HEK293 (cell line): Measurements from ENCODE around the gene VSIG1.
A peak's percentile ranks its signal among the peaks of the same experiment; 100 is the strongest.

Source experiments
- CTCF ChIA-PET: fragments of 350-600 bp; formaldehyde crosslinking; extraction: SDS; loops from one replicate; lab custom pipeline; 2021; ENCODE audit warnings: antibody characterized with exemption; lab: Yijun Ruan, JAX
- POLR2A ChIA-PET: fragments of 300-600 bp; formaldehyde crosslinking; extraction: SDS; loops from one replicate; lab custom pipeline; 2020; ENCODE audit warnings: antibody characterized with exemption, inconsistent platforms; lab: Yijun Ruan, JAX
- H3K27ac ChIP-seq: fragments of 200-500 bp; sonication (Bioruptor generic); 2 replicates; pipeline ENCODE4 v1.5.1; 2014; ENCODE audit warnings: low read depth, low read length, control low read depth, inconsistent platforms; ENCODE audit errors: extremely low read depth
- H3K36me3 ChIP-seq, 2 experiments: fragments of 200-500 bp in 1 of 2; sonication (Bioruptor generic) in 1 of 2; 1 replicate in 1 of 2; 2 replicates in 1 of 2; pipeline ENCODE4 v1.5.1; 2014 to 2017; ENCODE audit warnings: inconsistent platforms in 2 of 2, low read length in 2 of 2; ENCODE audit not compliant: control insufficient read depth in 2 of 2, insufficient read depth in 1 of 2
- H3K4me1 ChIP-seq: fragments of 200-500 bp; sonication (Bioruptor generic); 2 replicates; pipeline ENCODE4 v1.5.1; 2014; ENCODE audit warnings: mild to moderate bottlenecking, low read length, inconsistent platforms; ENCODE audit not compliant: control insufficient read depth, insufficient read depth
- H3K4me3 ChIP-seq: 2 replicates; pipeline ENCODE4 v1.5.1; 2011; ENCODE audit warnings: low read depth, mild to moderate bottlenecking, control low read depth, low read length, moderate library complexity
- H3K9me3 ChIP-seq: fragments of 200-500 bp; sonication (Bioruptor generic); 2 replicates; pipeline ENCODE4 v1.5.1; 2014; ENCODE audit warnings: low read depth, low read length, inconsistent platforms; ENCODE audit not compliant: control insufficient read depth, insufficient read depth
- GLIS1 ChIP-seq: fragments of 450-650 bp; formaldehyde crosslinking; IDR thresholded peaks from 2 replicates; pipeline ENCODE4 v1.5.1; 2016; ENCODE audit warnings: missing biosample characterization, missing genetic modification characterization
- HOXD13 ChIP-seq: sonication (generic); formaldehyde crosslinking; IDR thresholded peaks from 2 replicates; pipeline ENCODE4 v1.8.0; 2022; ENCODE audit warnings: missing genetic modification reagents, borderline replicate concordance
- KLF8 ChIP-seq: fragments of 450-650 bp; formaldehyde crosslinking; IDR thresholded peaks from 2 replicates; pipeline ENCODE4 v1.5.1; 2016; ENCODE audit warnings: missing biosample characterization, missing genetic modification characterization
- MYNN ChIP-seq: fragments of 450-650 bp; formaldehyde crosslinking; IDR thresholded peaks from 2 replicates; pipeline ENCODE4 v1.5.1; 2016; ENCODE audit warnings: missing biosample characterization, missing genetic modification characterization, borderline replicate concordance
- PRDM10 ChIP-seq: fragments of 450-650 bp; formaldehyde crosslinking; IDR thresholded peaks from 2 replicates; pipeline ENCODE4 v1.5.1; 2016; ENCODE audit warnings: missing biosample characterization, missing genetic modification characterization
- SCRT2 ChIP-seq: fragments of 450-650 bp; formaldehyde crosslinking; IDR thresholded peaks from 2 replicates; pipeline ENCODE4 v1.5.1; 2016; ENCODE audit warnings: missing biosample characterization, missing genetic modification characterization
- SETDB1 ChIP-seq: IDR thresholded peaks from one replicate; pipeline ENCODE4 v1.6.1; 2017; ENCODE audit warnings: mild to moderate bottlenecking, low read length, moderate library complexity, mixed read lengths; ENCODE audit not compliant: insufficient read length
- SP3 ChIP-seq: fragments of 450-650 bp; formaldehyde crosslinking; IDR thresholded peaks from 2 replicates; pipeline ENCODE4 v1.5.1; 2016; ENCODE audit warnings: missing biosample characterization, missing genetic modification characterization
- TCF7L2 ChIP-seq: IDR thresholded peaks from 2 replicates; pipeline ENCODE4 v1.6.1; 2011; ENCODE audit warnings: low read depth, mild to moderate bottlenecking, inconsistent platforms, low read length, moderate library complexity, borderline replicate concordance
- TRIM28 ChIP-seq: IDR thresholded peaks from 2 replicates; pipeline ENCODE4 v1.6.1; 2011; ENCODE audit warnings: low read length, control low read depth, borderline replicate concordance
- WT1 ChIP-seq: fragments of 450-650 bp; formaldehyde crosslinking; IDR thresholded peaks from 2 replicates; pipeline ENCODE4 v1.5.1; 2016; ENCODE audit warnings: missing biosample characterization, missing genetic modification characterization
- ZBTB1 ChIP-seq: fragments of 450-650 bp; formaldehyde crosslinking; IDR thresholded peaks from 2 replicates; pipeline ENCODE4 v1.5.1; 2016; ENCODE audit warnings: missing biosample characterization, missing genetic modification characterization
- ZBTB8A ChIP-seq: fragments of 450-650 bp; formaldehyde crosslinking; IDR thresholded peaks from 2 replicates; pipeline ENCODE4 v1.5.1; 2016; ENCODE audit warnings: missing biosample characterization, missing genetic modification characterization
- ZNF114 ChIP-seq: fragments of 450-650 bp; formaldehyde crosslinking; IDR thresholded peaks from 2 replicates; pipeline ENCODE4 v1.5.0; 2017; ENCODE audit warnings: missing biosample characterization, missing genetic modification characterization
- ZNF132 ChIP-seq: fragments of 450-650 bp; formaldehyde crosslinking; IDR thresholded peaks from 2 replicates; pipeline ENCODE4 v1.5.1; 2017; ENCODE audit warnings: missing biosample characterization, missing genetic modification characterization, borderline replicate concordance
- ZNF202 ChIP-seq: fragments of 450-650 bp; formaldehyde crosslinking; IDR thresholded peaks from 2 replicates; pipeline ENCODE4 v1.5.1; 2016; ENCODE audit warnings: missing biosample characterization, missing genetic modification characterization, borderline replicate concordance
- ZNF302 ChIP-seq: fragments of 450-650 bp; formaldehyde crosslinking; IDR thresholded peaks from 2 replicates; pipeline ENCODE4 v1.5.1; 2016; ENCODE audit warnings: missing biosample characterization, missing genetic modification characterization, low read depth
- ZNF404 ChIP-seq: fragments of 450-650 bp; formaldehyde crosslinking; IDR thresholded peaks from 2 replicates; pipeline ENCODE4 v1.5.1; 2017; ENCODE audit warnings: missing biosample characterization, missing genetic modification characterization
- ZNF433 ChIP-seq: fragments of 450-650 bp; formaldehyde crosslinking; IDR thresholded peaks from 2 replicates; pipeline ENCODE4 v1.5.1; 2016; ENCODE audit warnings: missing biosample characterization, missing genetic modification characterization, low read depth
- ZNF600 ChIP-seq: fragments of 450-650 bp; formaldehyde crosslinking; IDR thresholded peaks from 2 replicates; pipeline ENCODE4 v1.5.1; 2016; ENCODE audit warnings: missing biosample characterization, missing genetic modification characterization
- ZNF654 ChIP-seq: fragments of 450-650 bp; formaldehyde crosslinking; IDR thresholded peaks from 2 replicates; pipeline ENCODE4 v1.5.1; 2016; ENCODE audit warnings: low read depth, missing biosample characterization, missing genetic modification characterization
- ZNF660 ChIP-seq: fragments of 450-650 bp; IDR thresholded peaks from 2 replicates; pipeline ENCODE4 v1.5.1; 2018; ENCODE audit warnings: missing biosample characterization, mild to moderate bottlenecking, missing genetic modification characterization
- ZNF777 ChIP-seq: fragments of 450-650 bp; formaldehyde crosslinking; IDR thresholded peaks from 2 replicates; pipeline ENCODE4 v1.5.1; 2017; ENCODE audit warnings: missing biosample characterization, missing genetic modification characterization, borderline replicate concordance
- TF ChIP-seq, protein P1 (sequence below): fragments of 450-650 bp; formaldehyde crosslinking; IDR thresholded peaks from 2 replicates; pipeline ENCODE4 v1.5.1; 2017; ENCODE audit warnings: missing biosample characterization, missing genetic modification characterization
- TF ChIP-seq, protein P2 (sequence below): fragments of 450-650 bp; formaldehyde crosslinking; IDR thresholded peaks from 2 replicates; pipeline ENCODE4 v1.5.1; 2016; ENCODE audit warnings: missing biosample characterization, missing genetic modification characterization, borderline replicate concordance

The VSIG1 gene

DNA sequence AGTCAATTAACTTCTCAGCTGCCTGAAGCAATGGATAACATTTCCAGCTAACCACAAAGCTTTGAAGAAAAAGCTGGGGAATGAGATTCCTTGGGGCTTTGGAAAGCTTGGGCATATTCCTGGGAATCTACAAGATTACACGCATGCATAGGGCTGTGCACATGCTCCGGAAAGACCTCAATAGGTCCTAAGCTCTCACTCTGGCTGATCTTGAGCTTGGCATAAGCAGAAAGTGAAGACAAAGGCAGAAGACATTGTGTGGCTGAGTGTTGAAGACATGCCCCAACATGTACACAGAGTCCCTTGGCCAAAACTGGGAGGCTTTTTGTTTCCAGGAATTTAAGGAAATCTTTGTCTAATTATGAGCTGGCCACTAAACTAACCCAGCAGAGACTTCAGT is 77.9 kb downstream of the VSIG1 start:
- Histone ChIP-seq H3K36me3 (no peaks in the 10 kb centered on the region), H3K4me3 (no peak overlapping the region), H3K27ac (peak overlapping the region; percentile 81)
- ChIA-PET CTCF (interaction anchor here (0.6 to 1.5 kb wide), 6 partner anchors 8 to 463 kb away, joined by 3 read pairs; no protein-coding TSS in a partner anchor), POLR2A (interaction anchor here (0.8 to 1.6 kb wide), 2 partner anchors 19 to 31 kb away, joined by 3 to 8 read pairs; partner anchors contain the start of genes ATG4A and PSMD10)
- TF ChIP-seq, protein P1, sequence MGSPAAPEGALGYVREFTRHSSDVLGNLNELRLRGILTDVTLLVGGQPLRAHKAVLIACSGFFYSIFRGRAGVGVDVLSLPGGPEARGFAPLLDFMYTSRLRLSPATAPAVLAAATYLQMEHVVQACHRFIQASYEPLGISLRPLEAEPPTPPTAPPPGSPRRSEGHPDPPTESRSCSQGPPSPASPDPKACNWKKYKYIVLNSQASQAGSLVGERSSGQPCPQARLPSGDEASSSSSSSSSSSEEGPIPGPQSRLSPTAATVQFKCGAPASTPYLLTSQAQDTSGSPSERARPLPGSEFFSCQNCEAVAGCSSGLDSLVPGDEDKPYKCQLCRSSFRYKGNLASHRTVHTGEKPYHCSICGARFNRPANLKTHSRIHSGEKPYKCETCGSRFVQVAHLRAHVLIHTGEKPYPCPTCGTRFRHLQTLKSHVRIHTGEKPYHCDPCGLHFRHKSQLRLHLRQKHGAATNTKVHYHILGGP: peak; percentile 72
- TF ChIP-seq ZBTB8A (tag by site-specific recombination) (peak; percentile 39; the same call in 1 of the 2 replicates), TRIM28 (peak; percentile 8; the same call in 1 of the 2 replicates), ZNF114 (no peak)
- TF ChIP-seq, protein P2, sequence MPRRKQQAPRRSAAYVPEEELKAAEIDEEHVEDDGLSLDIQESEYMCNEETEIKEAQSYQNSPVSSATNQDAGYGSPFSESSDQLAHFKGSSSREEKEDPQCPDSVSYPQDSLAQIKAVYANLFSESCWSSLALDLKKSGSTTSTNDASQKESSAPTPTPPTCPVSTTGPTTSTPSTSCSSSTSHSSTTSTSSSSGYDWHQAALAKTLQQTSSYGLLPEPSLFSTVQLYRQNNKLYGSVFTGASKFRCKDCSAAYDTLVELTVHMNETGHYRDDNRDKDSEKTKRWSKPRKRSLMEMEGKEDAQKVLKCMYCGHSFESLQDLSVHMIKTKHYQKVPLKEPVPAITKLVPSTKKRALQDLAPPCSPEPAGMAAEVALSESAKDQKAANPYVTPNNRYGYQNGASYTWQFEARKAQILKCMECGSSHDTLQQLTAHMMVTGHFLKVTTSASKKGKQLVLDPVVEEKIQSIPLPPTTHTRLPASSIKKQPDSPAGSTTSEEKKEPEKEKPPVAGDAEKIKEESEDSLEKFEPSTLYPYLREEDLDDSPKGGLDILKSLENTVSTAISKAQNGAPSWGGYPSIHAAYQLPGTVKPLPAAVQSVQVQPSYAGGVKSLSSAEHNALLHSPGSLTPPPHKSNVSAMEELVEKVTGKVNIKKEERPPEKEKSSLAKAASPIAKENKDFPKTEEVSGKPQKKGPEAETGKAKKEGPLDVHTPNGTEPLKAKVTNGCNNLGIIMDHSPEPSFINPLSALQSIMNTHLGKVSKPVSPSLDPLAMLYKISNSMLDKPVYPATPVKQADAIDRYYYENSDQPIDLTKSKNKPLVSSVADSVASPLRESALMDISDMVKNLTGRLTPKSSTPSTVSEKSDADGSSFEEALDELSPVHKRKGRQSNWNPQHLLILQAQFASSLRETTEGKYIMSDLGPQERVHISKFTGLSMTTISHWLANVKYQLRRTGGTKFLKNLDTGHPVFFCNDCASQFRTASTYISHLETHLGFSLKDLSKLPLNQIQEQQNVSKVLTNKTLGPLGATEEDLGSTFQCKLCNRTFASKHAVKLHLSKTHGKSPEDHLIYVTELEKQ: no peak
- TF ChIP-seq, all 188 proteins: peak for 3
- peaks cover 7% of the 10 kb centered on the region; the same call in 1 of the 2 replicates for H3K4me1 ChIP-seq
- H3K9me3 ChIP-seq: no peaks in the 10 kb centered on the region

GRCh38 chrX:108123591-108124366 is 78.9 kb downstream of the VSIG1 start:
- no peaks in the 10 kb centered on the region for H3K9me3 ChIP-seq
- CTCF ChIA-PET: interaction anchor here (0.6 to 1.5 kb wide), 3 partner anchors 7 to 51 kb away, joined by 3 read pairs; no protein-coding TSS in a partner anchor
- POLR2A ChIA-PET: interaction anchor here (1.6 kb wide), 1 partner anchor 32 kb away, joined by 8 read pairs; the partner anchor contains the start of genes ATG4A and PSMD10

More at GRCh38 chrX:108123591-108124366, 78.9 kb downstream of the VSIG1 start:
- H3K4me3 ChIP-seq: no peak overlapping the region
- no peaks in the 10 kb centered on the region for H3K36me3 ChIP-seq
- no peak for TF ChIP-seq ZNF132 (tag by site-specific recombination)
- TF ChIP-seq ZNF202 (tag by site-specific recombination): no peak
- no peak for TF ChIP-seq WT1 (tag by site-specific recombination)
- no peak for TF ChIP-seq TCF7L2
- no peak for TF ChIP-seq SP3 (tag by site-specific recombination)
- no peak for TF ChIP-seq ZNF777 (tag by site-specific recombination)
- TF ChIP-seq HOXD13 (CRISPR knock-in tag): no peak
- no peak for TF ChIP-seq ZNF660
- TF ChIP-seq ZNF654 (tag by site-specific recombination): no peak
- TF ChIP-seq ZNF600 (tag by site-specific recombination): no peak
- no peak for TF ChIP-seq ZNF433 (tag by site-specific recombination)
- TF ChIP-seq SETDB1: no peak
- no peak for TF ChIP-seq ZNF302
- no peak for TF ChIP-seq PRDM10 (tag by site-specific recombination)
- TF ChIP-seq KLF8: no peak
- no peak for TF ChIP-seq ZNF404 (tag by site-specific recombination)
- TF ChIP-seq GLIS1 (tag by site-specific recombination): no peak
- no peak for TF ChIP-seq ZBTB1 (tag by site-specific recombination)
- no peak for TF ChIP-seq SCRT2 (tag by site-specific recombination)
- TF ChIP-seq MYNN: no peak
- H3K4me1 ChIP-seq: peaks cover 7% of the 10 kb centered on the region; the same call in 1 of the 2 replicates
- no peak overlapping the region for H3K27ac ChIP-seq
